HG03457 (cell line): Measurements from ENCODE around the gene MYCBP2.

Experiments used
- ATAC-seq: cut with Tn5 transposase; IDR thresholded peaks from one replicate; pipeline ENCODE4 v1.9.1; 2021; ENCODE audit warnings: moderate number of reproducible peaks; ENCODE audit not compliant: unreplicated experiment

MYCBP2 gene

DNA sequence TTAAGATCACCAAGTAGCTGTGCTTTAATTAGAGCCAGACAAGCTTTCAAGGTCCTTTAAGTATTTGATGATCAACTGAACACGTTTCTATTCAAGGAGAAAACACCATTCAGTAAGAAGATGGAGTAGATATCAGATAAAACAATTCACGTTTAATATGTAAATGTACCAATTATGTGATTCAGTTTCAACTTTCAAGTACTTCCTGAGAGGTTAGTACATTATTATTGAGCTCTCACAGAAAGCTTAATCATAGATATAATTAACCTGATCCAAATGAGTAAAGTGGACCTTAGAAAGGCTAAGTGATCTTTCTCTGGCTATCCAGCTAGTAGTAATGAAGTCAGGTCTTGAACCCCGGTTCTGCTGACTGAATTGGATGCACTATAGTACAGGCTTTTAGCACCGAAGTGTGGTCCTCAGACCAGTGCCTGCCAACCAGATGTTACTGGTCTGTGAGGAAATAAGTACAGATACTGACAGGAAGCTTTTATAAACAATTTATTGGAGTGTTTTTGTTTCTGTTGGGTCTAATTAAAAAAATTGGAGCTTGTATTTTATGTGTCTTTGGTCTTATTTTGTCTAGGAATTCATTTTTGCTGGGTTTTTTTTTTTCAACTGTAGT, 324.8 kb downstream of the MYCBP2 start:
- ATAC-seq, result no peak

DNA sequence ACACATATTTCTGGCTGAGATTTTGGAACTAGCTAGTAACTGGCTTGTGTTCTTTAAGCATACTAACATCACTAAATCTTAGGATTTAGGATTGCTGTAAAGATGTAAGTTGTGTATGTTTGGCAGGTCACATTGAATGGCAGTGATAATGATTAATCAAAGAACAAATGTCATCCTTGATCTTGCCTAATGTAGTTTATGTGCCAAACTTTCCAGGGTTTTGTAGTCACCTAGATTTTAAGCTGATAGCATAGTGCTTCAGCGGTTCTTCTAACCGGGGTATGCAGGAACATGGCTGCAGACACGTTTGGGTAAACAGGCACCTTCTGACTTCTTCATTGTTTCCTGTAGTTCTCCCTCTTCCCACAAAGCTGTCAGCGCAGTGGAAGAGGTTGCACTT, 325.4 kb downstream of the MYCBP2 start:
- no peak for ATAC-seq

DNA sequence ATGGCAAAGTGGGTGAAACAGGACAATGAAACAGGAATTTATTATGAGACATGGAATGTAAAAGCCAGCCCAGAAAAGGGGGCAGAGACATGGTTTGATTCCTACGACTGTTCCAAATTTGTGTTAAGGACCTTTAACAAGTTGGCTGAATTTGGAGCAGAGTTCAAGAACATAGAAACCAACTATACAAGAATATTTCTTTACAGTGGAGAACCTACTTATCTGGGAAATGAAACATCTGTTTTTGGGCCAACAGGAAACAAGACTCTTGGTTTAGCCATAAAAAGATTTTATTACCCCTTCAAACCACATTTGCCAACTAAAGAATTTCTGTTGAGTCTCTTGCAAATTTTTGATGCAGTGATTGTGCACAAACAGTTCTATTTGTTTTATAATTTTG, 326.4 kb downstream of the MYCBP2 start:
- ATAC-seq, result no peak
